Neural cell (in vitro differentiated cells): ENCODE data around the gene PLEKHA1. TPM values are rescaled to one million over a fixed set of nuclear protein-coding genes. Genes with fewer than 3 reads are reported as not detected.

Experiments used
- H2AFZ ChIP-seq: fragments of 200-600, 300-800 bp; sonication (generic), shearing (Covaris generic); 2 replicates; pipeline ENCODE4 v1.6.0; 2014; ENCODE audit warnings: low read depth, mild to moderate bottlenecking, antibody characterized with exemption, low read length, moderate library complexity
- H3F3A ChIP-seq: fragments of 200-600 bp; shearing (Covaris generic); 2 replicates; pipeline ENCODE4 v1.6.1; 2016; ENCODE audit warnings: mild to moderate bottlenecking, moderate library complexity, mixed read lengths, antibody characterized with exemption, low read length; ENCODE audit not compliant: insufficient read depth, poor library complexity, severe bottlenecking
- H3K27ac ChIP-seq: fragments of 200-600, 300-800 bp; sonication (generic), shearing (Covaris generic); 2 replicates; pipeline ENCODE4 v1.5.1; 2014; ENCODE audit warnings: mild to moderate bottlenecking, low read length, moderate library complexity
- H3K27me3 ChIP-seq: fragments of 300-800, 200-600 bp; sonication (generic), shearing (Covaris generic); 2 replicates; pipeline ENCODE4 v1.6.0; 2014; ENCODE audit warnings: mild to moderate bottlenecking, low read depth, low read length, moderate library complexity; ENCODE audit not compliant: insufficient read depth
- H3K36me3 ChIP-seq: fragments of 300-800, 200-600 bp; sonication (generic), shearing (Covaris generic); 2 replicates; pipeline ENCODE4 v1.5.1; 2014; ENCODE audit warnings: mild to moderate bottlenecking, antibody characterized with exemption, low read length, moderate library complexity; ENCODE audit not compliant: insufficient read depth
- H3K4me2 ChIP-seq: fragments of 300-800, 200-600 bp; sonication (generic), shearing (Covaris generic); 2 replicates; pipeline ENCODE4 v1.6.0; 2014; ENCODE audit warnings: mild to moderate bottlenecking, low read length
- H3K4me3 ChIP-seq: fragments of 300-800, 200-600 bp; sonication (generic), shearing (Covaris generic); 2 replicates; pipeline ENCODE4 v1.5.1; 2014; ENCODE audit warnings: mild to moderate bottlenecking, low read length, moderate library complexity
- H3K79me2 ChIP-seq: fragments of 200-600 bp; shearing (Covaris generic); replicated peaks from 2 replicates; pipeline ENCODE4 v1.6.0; 2014; ENCODE audit warnings: mild to moderate bottlenecking, low read length, moderate library complexity; ENCODE audit not compliant: insufficient read depth
- H3K9ac ChIP-seq: fragments of 300-800, 200-600 bp; sonication (generic), shearing (Covaris generic); 2 replicates; pipeline ENCODE4 v1.6.1; 2016; ENCODE audit warnings: mild to moderate bottlenecking, low read length, mixed read lengths
- H3K9me2 ChIP-seq: fragments of 200-600 bp; shearing (Covaris generic); 2 replicates; pipeline ENCODE4 v1.6.1; 2016; ENCODE audit warnings: mild to moderate bottlenecking, low read length, mixed read lengths; ENCODE audit not compliant: insufficient read depth
- H3K9me3 ChIP-seq: fragments of 200-600, 300-800 bp; sonication (generic), shearing (Covaris generic); 2 replicates; pipeline ENCODE4 v1.6.1; 2016; ENCODE audit warnings: mild to moderate bottlenecking, mixed run types, low read length, moderate library complexity, mixed read lengths
- H4K20me1 ChIP-seq: fragments of 200-600 bp; shearing (Covaris generic); 2 replicates; pipeline ENCODE4 v1.6.1; 2016; ENCODE audit warnings: mild to moderate bottlenecking, mixed run types; ENCODE audit not compliant: insufficient read depth
- CTCF ChIP-seq: fragments of 450-650 bp; IDR thresholded peaks from 2 replicates; pipeline ENCODE4 v1.5.1; 2014; ENCODE audit warnings: antibody characterized with exemption, mild to moderate bottlenecking, moderate library complexity; ENCODE audit not compliant: poor library complexity, severe bottlenecking
- EP300 ChIP-seq: fragments of 450-650 bp; conservative IDR thresholded peaks from 2 replicates; pipeline ENCODE4 v1.6.1; 2014; ENCODE audit warnings: antibody characterized with exemption, mild to moderate bottlenecking, moderate library complexity; ENCODE audit not compliant: poor library complexity, severe bottlenecking
- EZH2 ChIP-seq: fragments of 200-600, 300-800 bp; shearing (Covaris generic), sonication (generic); IDR thresholded peaks from 2 replicates; pipeline ENCODE4 v1.6.1; 2014; ENCODE audit warnings: antibody characterized with exemption, low read length, borderline replicate concordance, mild to moderate bottlenecking; ENCODE audit not compliant: insufficient read depth, poor library complexity, severe bottlenecking
- MXI1 ChIP-seq: fragments of 450-650 bp; conservative IDR thresholded peaks from 2 replicates; pipeline ENCODE4 v1.6.1; 2014; ENCODE audit warnings: antibody characterized with exemption, mild to moderate bottlenecking; ENCODE audit not compliant: poor library complexity, severe bottlenecking
- POLR2AphosphoS5 ChIP-seq: IDR thresholded peaks from 2 replicates; pipeline ENCODE4 v1.6.1; 2012
- RAD21 ChIP-seq: fragments of 450-650 bp; conservative IDR thresholded peaks from 2 replicates; pipeline ENCODE4 v1.6.1; 2014; ENCODE audit warnings: antibody characterized with exemption, mild to moderate bottlenecking, moderate library complexity
- REST ChIP-seq: IDR thresholded peaks from 2 replicates; pipeline ENCODE4 v1.6.1; 2012; ENCODE audit warnings: borderline replicate concordance
- SMC3 ChIP-seq: fragments of 450-650 bp; conservative IDR thresholded peaks from 2 replicates; pipeline ENCODE4 v1.6.1; 2014; ENCODE audit warnings: antibody characterized with exemption, mild to moderate bottlenecking, moderate library complexity; ENCODE audit not compliant: poor library complexity
- TAF1 ChIP-seq: IDR thresholded peaks from 2 replicates; pipeline ENCODE4 v1.6.1; 2012; ENCODE audit warnings: low read depth
- polyA plus RNA-seq: library from polyadenylated mRNA; depleted of rRNA; stranded (reverse); fragments of >200 nt; gene quantifications from 2 replicates; pipeline ENCODE4 v1.2.3, GENCODE V29; 2014

Gene PLEKHA1
- polyA plus RNA-seq, 1 donor from 2014 or later = 91.9 TPM

- TF ChIP-seq EZH2 (peak; percentile 43), MXI1 (no peak)
- Histone ChIP-seq H3K9ac (peak overlapping the region; percentile 31), H4K20me1 (no peaks in the 10 kb centered on the region), H2AFZ (no peak overlapping the region), H3K9me3 (no peaks in the 10 kb centered on the region), H3K4me3 (peak overlapping the region; percentile 64), H3K79me2 (no peaks in the 10 kb centered on the region), H3K9me2 (no peaks in the 10 kb centered on the region), H3K27me3 (peaks cover 46% of the 10 kb centered on the region), H3K27ac (no peak overlapping the region), H3F3A (no peaks in the 10 kb centered on the region), H3K36me3 (no peaks in the 10 kb centered on the region), H3K4me2 (no peak overlapping the region)
Measured at GRCh38 chr10:122461729-122462532, 87.4 kb downstream of the PLEKHA1 start.

GRCh38 chr10:122462533-122463465, 88.3 kb downstream of the PLEKHA1 start:
- Histone ChIP-seq H2AFZ (no peak overlapping the region), H3K4me3 (peak overlapping the region; percentile 64), H4K20me1 (no peaks in the 10 kb centered on the region), H3F3A (no peaks in the 10 kb centered on the region), H3K79me2 (no peaks in the 10 kb centered on the region), H3K9ac (no peak overlapping the region), H3K9me2 (no peaks in the 10 kb centered on the region), H3K36me3 (no peaks in the 10 kb centered on the region), H3K27me3 (peaks cover 46% of the 10 kb centered on the region), H3K4me2 (no peak overlapping the region), H3K27ac (no peak overlapping the region), H3K9me3 (no peaks in the 10 kb centered on the region)
- TF ChIP-seq RAD21 = no peak
- no peak for TF ChIP-seq MXI1
- no peak for TF ChIP-seq TAF1
- no peak for TF ChIP-seq SMC3
- TF ChIP-seq CTCF = no peak
- no peak for TF ChIP-seq EZH2
- no peak for TF ChIP-seq POLR2AphosphoS5
- TF ChIP-seq EP300 = no peak
- no peak for TF ChIP-seq REST
